Urinary bladder (tissue), 4 donors: Measurements from ENCODE around the gene BEND3. TPM values are rescaled to one million over a fixed set of nuclear protein-coding genes. Genes with fewer than 3 reads are reported as not detected.
"Not testable (repeated sequence)": the region's sequence is repeated elsewhere in the genome, so short reads cannot be mapped to it uniquely, and the experiment has no call there.

Experiments
- DNase-seq: peaks from one replicate; pipeline ENCODE4 v3.0.0-alpha.2; 2015; ENCODE audit errors: extremely low spot score
- H3K27ac ChIP-seq: one replicate; pipeline ENCODE4 v1.5.1; 2013; ENCODE audit warnings: low read depth, mild to moderate bottlenecking, moderate library complexity
- H3K36me3 ChIP-seq: one replicate; pipeline ENCODE4 v1.6.1; 2013; ENCODE audit warnings: mild to moderate bottlenecking, moderate library complexity; ENCODE audit not compliant: insufficient read depth
- H3K4me1 ChIP-seq: one replicate; pipeline ENCODE4 v1.6.1; 2013; ENCODE audit warnings: mild to moderate bottlenecking, moderate library complexity; ENCODE audit not compliant: insufficient read depth
- H3K4me3 ChIP-seq: one replicate; pipeline ENCODE4 v1.5.1; 2013; ENCODE audit warnings: low read depth, low read length
- WGBS: extraction: QIAGEN DNeasy Blood & Tissue Kit; methylation state at CpG from one replicate; pipeline ENCODE4 v1.1.7; 2013; 5-methylcytosine and 5-hydroxymethylcytosine counted together
- polyA plus RNA-seq: library from polyadenylated mRNA; stranded (reverse); fragments of 200-250 nt; gene quantifications from one replicate; pipeline ENCODE4 v1.2.3, GENCODE V29; 2013
- total RNA-seq: library from RNA; depleted of rRNA; stranded (reverse); fragments of >200 nt; gene quantifications from one replicate; pipeline ENCODE4 v1.2.3, GENCODE V29; 2014
- donor health status: healthy with polysubstance abuse.
- donor health status: healthy.

The BEND3 gene
- total and polyA plus RNA-seq, 2 donors: 1.0 to 3.0 TPM

DNA sequence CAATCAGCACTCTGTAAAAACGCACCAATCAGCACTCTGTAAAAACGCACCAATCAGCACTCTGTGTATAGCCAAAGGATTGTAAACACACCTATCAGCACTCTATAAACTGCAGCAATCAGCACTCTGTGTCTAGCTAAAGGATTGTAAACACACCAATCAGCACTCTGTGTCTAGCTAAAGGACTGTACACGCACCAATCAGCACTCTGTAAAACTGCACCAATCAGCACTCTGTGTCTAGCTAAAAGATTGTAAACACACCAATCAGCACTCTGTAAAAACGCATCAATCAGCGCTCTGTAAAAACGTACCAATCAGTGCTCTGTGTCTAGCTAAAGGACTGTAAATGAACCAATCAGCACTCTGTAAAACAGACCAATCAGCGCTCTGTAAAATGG is 30.9 kb downstream of the BEND3 start:
- not testable (repeated sequence) for DNase-seq, H3K4me1 ChIP-seq, H3K4me3 ChIP-seq, H3K27ac ChIP-seq, H3K36me3 ChIP-seq
- WGBS: 96% methylated on average over 7 of the region's 7 CpGs

GRCh38 chr6:107083921-107084320 is 31.4 kb downstream of the BEND3 start:
- Histone ChIP-seq H3K36me3 (no peaks in the 10 kb centered on the region), H3K4me3 (no peak overlapping the region), H3K27ac (no peak overlapping the region), H3K4me1 (no peaks in the 10 kb centered on the region)
- 95% methylated on average over 6 of the region's 6 CpGs for WGBS
- no peak for DNase-seq

DNA sequence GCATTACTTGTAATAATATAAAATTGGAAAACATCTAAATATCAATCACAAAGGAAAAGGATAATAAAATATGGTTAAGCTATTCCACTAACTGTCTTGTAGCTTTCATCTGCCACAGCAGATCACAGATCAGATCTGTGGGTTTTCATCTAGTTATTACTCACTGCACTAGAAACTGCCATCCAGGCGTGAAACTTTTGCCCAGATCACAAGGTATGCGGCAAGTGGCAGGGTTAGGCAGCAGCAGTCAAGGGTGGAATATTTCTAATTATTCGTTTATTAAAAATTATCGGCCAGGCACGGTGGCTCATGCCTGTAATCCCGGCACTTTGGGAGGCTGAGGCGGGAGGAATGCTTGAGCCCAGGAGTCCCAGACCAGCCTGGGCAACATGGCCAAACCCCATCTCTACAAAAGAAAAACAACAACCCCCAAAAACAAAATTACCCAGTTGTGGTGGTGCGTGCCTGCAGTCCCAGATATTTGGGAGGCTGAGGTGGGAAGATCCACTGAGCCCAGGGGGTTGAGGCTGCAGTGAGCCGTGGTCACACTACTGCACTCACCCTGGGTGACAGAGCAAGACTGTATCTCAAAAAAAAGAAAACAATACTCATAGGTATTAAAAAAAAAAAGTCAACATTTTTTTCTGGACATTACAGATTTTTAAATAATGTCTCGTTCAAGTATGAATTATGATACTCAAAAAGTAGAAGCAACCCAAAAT is 32.1 kb downstream of the BEND3 start:
- H3K27ac ChIP-seq: no peak overlapping the region
- H3K4me1 ChIP-seq: no peaks in the 10 kb centered on the region
- H3K4me3 ChIP-seq: no peak overlapping the region
- no peak for DNase-seq
- no peaks in the 10 kb centered on the region for H3K36me3 ChIP-seq
- WGBS: 84% methylated on average over 10 of the region's 10 CpGs

DNA sequence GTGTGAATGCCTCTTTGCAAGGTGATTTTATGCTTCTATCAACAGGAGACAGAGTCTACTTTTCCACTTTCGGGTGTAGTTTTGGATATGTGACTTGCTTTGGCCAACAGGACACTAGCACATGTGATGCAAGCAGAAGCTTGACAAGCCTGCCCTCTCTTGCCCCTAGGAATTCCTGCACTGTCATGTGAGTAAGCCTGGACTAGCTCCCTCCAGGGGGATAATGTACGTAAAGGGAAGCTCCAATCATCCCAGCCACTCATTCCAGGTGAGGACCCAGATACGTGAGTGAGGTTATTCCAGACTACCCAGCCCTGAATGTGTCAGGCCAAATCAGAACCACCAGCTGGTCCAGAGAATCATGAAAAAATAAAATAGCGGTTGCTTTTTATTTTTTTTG is 33.3 kb downstream of the BEND3 start:
- 61% methylated on average over 4 of the region's 4 CpGs for WGBS
- no peak for DNase-seq
- no peak overlapping the region for H3K27ac ChIP-seq
- H3K36me3 ChIP-seq: no peaks in the 10 kb centered on the region
- no peaks in the 10 kb centered on the region for H3K4me1 ChIP-seq
- no peak overlapping the region for H3K4me3 ChIP-seq

DNA sequence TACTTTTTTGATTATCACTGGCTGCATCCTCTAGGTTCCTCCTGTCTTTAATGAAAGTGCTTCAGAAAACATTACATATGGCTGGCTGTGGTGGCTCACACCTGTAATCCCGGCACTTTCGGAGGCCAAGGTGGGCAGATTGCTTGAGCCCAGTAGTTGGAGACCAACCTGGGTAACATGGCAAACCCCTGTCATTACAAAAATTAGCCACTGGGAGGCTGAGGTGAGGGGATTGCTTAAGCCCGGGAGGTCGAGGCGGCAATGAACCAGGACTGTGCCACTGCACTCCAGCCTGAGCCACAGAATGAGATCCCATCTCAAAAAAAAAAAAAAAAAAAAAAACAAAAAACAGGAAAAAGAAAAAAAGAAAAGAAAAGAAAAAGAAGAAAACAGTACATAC is 35.3 kb downstream of the BEND3 start:
- no peak for DNase-seq
- 80% methylated on average over 5 of the region's 5 CpGs for WGBS

GRCh38 chr6:107079429-107079828 is 35.9 kb downstream of the BEND3 start:
- Histone ChIP-seq H3K4me1 (no peaks in the 10 kb centered on the region), H3K27ac (no peak overlapping the region), H3K4me3 (no peak overlapping the region), H3K36me3 (no peaks in the 10 kb centered on the region)
- no peak for DNase-seq
- 60% methylated on average over 4 of the region's 4 CpGs for WGBS

More for the DNA sequence above, 35.3 kb downstream of the BEND3 start:
- H3K4me1 ChIP-seq: no peaks in the 10 kb centered on the region
- H3K36me3 ChIP-seq: no peaks in the 10 kb centered on the region
- no peak overlapping the region for H3K27ac ChIP-seq
- no peak overlapping the region for H3K4me3 ChIP-seq

- Histone ChIP-seq H3K4me3 (no peak overlapping the region), H3K27ac (no peak overlapping the region), H3K4me1 (no peaks in the 10 kb centered on the region), H3K36me3 (no peaks in the 10 kb centered on the region)
- DNase-seq: no peak
- WGBS: 90% methylated on average over 7 of the region's 7 CpGs
Observed at GRCh38 chr6:107077710-107078109, 37.6 kb downstream of the BEND3 start.

DNA sequence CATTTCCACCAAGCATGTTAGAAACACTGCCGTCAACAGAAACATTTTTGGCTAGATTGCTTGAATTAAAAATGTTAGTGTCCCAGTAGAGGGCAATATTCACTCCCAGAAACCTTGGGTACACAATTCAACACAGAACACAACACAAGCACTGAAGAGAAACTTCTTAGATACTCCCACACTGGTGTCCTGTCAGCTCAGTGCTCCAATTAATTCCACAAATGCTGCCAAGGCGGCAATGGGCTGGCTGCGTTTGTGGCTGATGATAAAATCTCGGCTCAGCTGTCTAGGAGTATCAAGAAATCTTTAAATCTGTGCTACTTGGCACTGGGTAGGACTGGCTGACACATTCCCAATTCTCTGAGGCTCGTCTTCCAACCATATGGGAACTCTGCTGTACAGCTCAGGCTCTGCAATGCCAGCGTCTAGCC is 39.3 kb downstream of the BEND3 start:
- Histone ChIP-seq H3K4me1 (no peaks in the 10 kb centered on the region), H3K4me3 (no peak overlapping the region), H3K27ac (no peak overlapping the region), H3K36me3 (no peaks in the 10 kb centered on the region)
- WGBS: 54% methylated on average over 6 of the region's 6 CpGs
- no peak for DNase-seq

DNA sequence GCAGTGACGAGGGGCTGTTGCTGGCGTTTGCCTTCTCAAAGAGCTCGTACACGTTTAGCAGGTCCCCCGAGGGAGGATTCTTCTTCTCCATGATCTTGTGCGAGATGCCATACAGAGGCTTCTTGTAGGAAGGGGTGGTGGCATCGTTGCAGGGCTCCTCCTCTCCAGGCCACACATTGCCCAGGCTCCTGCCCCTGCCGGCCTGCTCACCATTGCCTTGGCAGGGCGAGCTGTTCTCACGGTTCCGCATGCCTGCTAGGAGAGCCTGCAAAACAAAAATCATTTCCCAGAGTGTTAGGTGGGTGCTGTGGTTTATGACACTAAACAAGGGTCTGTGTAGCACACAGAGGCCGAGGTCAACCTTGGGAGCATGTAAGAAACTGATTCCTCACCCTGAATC is 44.6 kb downstream of the BEND3 start:
- WGBS: 92% methylated on average over 12 of the region's 12 CpGs
- Histone ChIP-seq H3K4me1 (no peaks in the 10 kb centered on the region), H3K4me3 (no peak overlapping the region), H3K27ac (no peak overlapping the region), H3K36me3 (peaks cover 3% of the 10 kb centered on the region)
- no peak for DNase-seq

- H3K27ac ChIP-seq: no peak overlapping the region
- no peak for DNase-seq
- 96% methylated on average over 53 of the region's 53 CpGs for WGBS
- no peak overlapping the region for H3K4me3 ChIP-seq
- H3K4me1 ChIP-seq: no peaks in the 10 kb centered on the region
- H3K36me3 ChIP-seq: peaks cover 3% of the 10 kb centered on the region
Observed at GRCh38 chr6:107069631-107070548, 45.4 kb downstream of the BEND3 start.

DNA sequence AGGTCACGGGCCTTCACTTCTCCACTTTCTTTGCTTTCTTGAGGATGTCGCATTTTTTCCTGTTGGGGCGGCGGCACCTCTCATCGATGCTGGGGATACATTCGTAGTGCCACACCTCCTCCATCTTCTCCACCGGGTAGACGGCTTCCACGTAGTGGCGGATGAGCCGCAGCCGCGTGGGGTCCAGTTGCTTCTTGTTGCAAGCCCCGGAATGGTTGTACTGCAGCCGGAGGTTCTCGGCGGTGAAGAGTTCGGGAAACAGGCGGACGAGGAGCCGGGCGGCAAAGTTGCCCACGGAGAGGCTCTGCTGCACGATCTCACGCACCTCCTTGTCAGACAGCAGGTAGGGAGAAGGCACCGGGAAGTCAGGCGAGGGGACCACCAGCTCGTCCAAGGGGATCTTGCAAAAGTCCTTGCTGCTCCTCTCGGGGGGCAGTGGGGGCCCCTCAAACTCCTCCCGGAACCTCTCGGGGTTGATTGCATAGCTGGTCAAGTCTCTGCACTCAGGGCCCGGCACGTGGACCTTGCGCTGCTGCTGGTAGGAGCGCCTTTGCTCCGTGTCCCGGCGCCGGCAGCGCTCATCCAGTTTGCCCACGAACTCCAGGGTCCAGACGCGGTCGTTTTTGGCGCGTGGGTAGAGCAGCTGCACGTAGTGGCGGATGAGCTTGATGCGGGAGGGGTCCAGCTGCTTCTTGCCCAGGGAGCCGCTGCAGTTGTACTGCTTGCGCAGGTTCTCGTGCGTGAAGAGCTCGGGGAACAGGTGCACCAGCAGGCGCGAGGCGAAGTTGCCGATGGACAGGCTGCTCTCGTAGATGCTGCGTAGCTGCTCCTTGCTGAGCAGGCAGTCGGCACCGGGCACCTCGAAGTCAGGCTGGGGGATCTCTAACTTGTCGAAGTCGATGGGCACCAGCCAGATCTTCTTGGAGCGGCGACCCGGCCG is 46.4 kb downstream of the BEND3 start:
- Histone ChIP-seq H3K4me3 (no peak overlapping the region), H3K4me1 (no peaks in the 10 kb centered on the region), H3K36me3 (peaks cover 3% of the 10 kb centered on the region), H3K27ac (no peak overlapping the region)
- no peak for DNase-seq
- WGBS: 97% methylated on average over 69 of the region's 69 CpGs

DNA sequence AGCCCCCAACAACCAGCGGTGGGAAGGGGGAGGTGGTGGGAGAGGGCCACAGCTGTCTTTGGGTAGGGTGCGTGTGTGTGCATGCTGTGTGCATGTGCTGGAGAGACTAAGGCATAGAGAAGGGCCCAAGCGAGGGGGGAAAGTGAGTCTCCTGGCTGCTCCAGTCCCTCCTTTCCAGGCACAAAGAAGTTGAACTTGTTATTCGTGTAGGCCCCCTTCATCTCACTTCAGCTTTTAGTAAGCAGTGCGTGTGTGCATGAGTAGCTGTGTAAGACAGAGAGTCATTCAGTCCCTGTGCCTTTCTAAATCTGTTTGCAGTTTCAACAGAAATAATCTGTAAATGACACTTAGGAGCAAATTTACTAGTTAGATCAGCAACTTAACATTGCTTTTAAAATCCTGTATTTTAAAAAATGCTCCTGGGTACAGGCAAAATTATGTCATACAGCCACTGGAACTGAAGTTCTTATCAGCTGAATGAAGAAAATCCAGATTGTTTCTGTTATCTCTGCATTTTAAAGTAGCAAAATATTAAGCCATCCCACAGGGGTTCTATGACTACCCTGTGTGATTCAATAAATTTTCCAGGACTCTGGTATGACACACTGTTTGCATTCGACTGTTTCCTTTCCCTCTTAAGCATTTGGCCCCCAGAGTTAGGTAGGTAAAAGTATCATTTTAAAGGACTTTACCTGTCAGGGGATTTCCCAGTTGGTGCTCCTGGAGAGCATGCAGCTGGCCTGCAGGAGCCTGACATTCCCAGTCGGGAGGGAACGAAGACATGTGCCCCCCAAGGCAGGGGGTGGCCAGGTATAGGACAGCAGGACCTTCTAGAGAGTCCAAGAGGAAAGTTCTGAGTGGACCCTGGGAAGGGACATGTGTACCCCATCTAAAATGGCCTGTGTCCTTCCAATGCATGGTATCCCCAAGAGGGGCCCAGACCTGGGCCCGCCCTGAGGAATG is 48.3 kb downstream of the BEND3 start:
- 75% methylated on average over 9 of the region's 9 CpGs for WGBS
- no peak overlapping the region for H3K27ac ChIP-seq
- peaks cover 3% of the 10 kb centered on the region for H3K36me3 ChIP-seq
- no peak for DNase-seq
- H3K4me3 ChIP-seq: no peak overlapping the region
- H3K4me1 ChIP-seq: no peaks in the 10 kb centered on the region
